Ishikawa (cell line): ENCODE results near the gene UCN3.

ENCODE experiments used
- CEBPB ChIP-seq: IDR thresholded peaks from 2 replicates; pipeline ENCODE4 v1.6.1; 2012
- EGR1 ChIP-seq: IDR thresholded peaks from 2 replicates; pipeline ENCODE4 v1.6.1; 2012
- FOXM1 ChIP-seq: IDR thresholded peaks from 2 replicates; pipeline ENCODE4 v1.6.1; 2012; ENCODE audit warnings: low read depth, borderline replicate concordance
- TCF12 ChIP-seq: IDR thresholded peaks from 2 replicates; pipeline ENCODE4 v1.6.1; 2012; ENCODE audit warnings: low read depth
- ZBTB7A ChIP-seq: IDR thresholded peaks from 2 replicates; pipeline ENCODE4 v1.6.1; 2012; ENCODE audit warnings: low read depth

- TF ChIP-seq FOXM1 (no peak), TCF12 (peak; percentile 73), ZBTB7A (no peak), EGR1 (no peak), CEBPB (no peak)
Observed at GRCh38 chr10:5400468-5401240, 35.9 kb downstream of the UCN3 start.
